NCI-H1092 (cell line): Measurements from ENCODE around the gene SOD1.

Experiments
- DNase-seq: peaks from one replicate; lab custom pipeline; 2025; lab: John Stamatoyannopoulos, UW

SOD1 gene

DNA sequence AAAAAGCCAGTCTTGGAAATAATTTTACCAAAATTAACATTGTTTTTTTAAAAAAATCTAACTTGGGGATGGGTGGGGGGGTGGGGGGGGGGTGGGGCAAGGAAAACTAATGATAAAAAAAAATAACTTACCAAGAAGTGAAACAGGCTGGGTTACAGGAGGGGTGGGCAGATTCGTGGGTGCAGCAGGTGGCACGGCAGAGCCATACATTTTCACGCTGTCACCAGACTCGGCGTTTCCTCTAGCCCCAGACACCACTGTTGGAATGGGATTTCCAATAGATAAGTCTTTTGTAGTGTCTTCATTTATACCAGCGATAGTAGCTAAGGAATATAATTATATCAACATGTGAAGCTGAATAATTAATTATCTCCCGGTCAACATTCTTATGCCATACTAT lies 25.4 kb downstream of the SOD1 start:
- DNase-seq: no peak

DNA sequence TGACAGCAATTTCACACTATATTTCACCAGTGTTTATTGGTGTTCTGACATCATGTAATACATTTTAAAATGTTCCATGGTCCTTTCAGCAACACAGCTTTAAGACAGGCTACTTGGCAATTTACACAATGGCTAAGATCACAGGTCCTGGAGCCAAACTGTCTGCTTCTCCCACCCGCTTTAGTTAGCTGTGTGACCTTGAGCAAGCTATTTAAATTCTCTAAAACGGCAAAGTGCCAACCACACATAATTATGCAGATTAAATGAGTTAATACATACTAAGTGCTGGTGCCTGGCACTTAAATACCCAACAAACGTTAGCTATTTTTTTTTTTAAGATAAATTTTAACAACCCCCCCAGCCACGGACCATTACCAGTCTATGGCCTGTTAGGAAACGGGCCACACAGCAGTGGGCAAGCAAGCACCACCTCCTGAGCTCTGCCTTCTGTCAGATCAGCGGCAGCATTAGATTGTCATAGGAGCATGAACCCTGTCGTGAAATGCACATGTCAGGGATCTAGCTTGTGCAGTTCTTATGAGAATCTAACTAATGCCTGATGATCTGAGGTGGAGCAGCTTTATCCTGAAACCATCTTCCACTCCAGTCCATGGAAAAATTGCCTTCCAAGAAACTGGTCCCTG lies 26.9 kb downstream of the SOD1 start:
- DNase-seq: no peak

DNA sequence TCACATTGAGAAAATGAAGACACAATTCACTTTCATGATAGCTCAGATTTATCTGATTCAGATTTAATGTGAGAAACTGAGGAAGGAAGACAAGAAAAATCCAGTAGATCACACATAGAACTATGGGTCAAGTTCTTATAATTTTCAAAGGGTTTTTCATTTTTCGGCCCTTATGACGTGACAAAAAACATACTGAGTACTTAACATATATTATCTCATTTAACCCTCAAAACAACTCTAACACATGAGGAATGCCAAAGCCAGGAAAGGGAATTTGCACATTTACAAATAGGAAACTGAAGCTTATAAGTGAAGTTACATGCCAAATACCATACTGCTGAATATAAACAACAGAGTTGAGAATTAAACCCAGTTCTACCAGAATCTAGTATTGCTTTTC lies 27.6 kb downstream of the SOD1 start:
- no peak for DNase-seq

DNA sequence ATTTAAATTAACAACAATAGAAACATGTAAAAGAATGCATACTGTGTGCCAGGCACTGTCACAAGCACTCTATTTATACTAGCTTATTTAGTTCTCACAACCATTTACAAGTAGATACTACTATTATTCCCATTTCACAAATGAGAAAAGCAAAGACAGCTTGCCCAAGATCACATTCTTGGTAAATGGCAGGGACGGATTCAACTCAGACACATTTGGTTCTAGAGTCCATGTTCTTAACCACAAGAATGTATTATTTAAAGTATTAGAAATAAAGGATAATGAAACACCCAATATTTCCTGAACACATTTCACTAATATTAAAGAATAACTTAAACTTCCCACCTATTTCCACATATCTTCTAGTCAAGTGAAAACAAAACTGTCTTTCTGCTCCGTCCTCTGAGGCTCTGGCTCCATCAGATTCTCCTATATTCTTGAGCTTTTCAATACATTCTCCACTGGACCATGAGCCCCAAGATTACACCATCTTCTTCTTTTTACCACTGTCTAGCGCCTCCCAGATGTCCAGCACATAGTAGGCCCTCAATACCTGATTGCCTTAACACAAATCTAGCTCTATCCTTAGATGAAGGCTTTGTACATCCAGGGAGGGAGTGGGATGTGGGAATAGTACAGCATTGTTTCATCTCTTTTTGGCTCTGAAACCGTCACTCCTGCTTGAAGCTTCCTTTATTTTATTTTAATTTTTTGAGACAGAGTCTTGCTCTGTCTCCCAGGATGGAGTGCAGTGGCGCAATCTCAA lies 29.3 kb downstream of the SOD1 start:
- no peak for DNase-seq

DNA sequence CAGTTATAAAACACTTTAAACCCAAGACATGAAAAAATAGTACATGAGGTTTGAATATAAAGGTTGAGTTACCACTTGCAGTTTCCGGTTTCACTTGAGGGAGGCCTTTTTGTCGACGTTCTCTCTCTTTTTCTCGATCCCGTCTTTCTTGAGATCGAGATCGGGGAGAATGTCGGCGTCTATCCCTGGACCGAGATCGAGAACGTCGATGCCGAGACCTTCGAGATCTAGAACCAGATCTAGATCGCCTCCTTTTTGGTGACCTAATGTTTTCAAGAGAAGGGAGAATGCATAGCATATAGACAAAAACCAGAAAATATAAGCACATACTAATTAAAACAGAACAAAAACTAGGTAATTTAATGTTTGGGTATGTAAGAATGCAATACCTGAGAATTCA lies 33.7 kb downstream of the SOD1 start:
- DNase-seq: no peak

DNA sequence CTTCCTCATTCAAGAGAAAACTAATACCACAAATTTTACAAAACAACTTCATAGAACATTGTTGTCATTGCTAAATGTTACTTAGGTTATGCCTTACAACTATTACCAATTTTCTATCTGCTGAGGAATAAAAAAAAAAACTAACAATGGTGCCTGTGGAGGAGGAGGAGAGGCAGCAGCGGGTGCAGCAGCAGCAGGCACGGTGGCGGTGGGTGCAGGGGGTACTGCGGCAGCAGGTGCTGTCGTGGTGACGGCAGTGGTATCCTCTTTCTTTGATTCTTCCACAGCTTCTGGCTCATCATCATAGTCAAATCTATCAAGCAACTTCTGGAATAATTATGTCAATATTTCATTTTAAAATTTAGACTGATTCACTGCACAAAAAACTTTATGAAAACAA lies 36.9 kb downstream of the SOD1 start:
- no peak for DNase-seq

DNA sequence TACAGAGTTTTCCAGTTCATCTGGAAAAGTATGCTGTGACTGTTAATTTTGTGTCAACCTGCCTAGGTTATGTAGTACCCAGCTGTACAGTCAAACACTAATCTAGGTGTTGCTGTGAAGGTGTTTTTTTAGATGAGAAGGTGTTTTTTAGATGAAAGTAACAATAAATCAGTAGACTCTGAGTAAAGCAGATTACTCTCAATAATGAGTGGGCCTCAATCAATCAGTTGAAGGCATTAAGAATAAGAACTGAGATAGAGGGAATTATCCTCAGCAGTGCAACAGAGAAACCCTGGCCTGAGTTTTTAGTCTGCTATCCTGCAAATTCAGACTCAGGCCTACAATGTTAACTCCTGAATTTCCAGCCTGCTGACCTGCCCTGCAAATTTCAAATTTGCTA lies 39.0 kb downstream of the SOD1 start:
- no peak for DNase-seq

DNA sequence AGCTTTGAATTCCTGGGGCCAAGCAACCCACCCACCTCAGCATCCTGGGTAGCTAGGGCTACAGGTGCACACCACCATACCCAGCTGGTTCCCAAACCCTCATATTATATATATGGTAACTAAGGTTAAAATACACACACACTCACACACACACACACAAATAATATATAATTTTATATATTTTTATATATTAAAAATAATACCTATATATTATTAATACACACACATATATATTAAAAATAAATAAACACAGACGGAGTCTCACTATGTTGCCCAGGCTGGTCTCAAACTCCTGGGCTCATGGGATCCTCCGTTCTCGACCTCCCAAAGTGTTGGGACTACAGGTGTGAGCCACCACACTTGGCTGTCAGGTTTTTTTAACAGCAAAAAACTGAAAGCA lies 40.5 kb downstream of the SOD1 start:
- no peak for DNase-seq

DNA sequence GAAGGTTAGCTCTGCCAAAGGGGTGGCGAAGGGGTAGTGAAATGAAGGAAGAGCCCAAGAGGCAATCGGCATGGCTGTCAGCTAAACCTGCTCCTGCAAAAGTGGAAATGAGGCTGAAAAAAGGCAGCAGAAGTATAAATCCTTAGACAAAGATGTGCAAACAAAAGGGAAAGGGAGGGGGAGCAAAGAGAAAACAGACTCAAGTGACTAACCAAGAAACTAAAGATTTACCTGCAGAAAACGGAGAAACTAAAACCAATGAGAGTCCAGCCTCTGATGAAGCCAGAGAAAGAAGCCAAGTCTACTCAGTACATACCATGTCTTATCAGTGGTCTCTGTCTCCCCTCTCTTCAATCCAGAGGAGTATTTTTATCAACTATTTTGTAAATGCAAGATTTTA lies 47.1 kb downstream of the SOD1 start:
- no peak for DNase-seq

DNA sequence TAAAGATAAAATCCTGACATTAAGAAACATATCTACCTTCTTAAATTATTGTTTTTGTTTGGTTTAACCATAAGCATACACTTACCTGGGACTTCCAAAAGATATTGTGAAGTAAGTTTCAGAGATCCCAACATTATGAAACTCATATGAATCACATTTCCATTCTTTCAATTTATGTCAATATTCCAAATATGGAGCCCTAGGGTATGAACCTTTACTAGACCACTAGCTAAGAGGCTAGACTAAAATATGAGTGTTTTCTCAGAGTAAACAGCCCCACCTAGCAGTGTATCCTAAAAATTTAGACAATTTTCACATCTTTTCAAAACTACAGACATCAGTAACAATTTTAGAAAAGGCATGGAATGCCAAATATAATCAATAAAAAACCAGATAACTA lies 48.0 kb downstream of the SOD1 start:
- no peak for DNase-seq

DNA sequence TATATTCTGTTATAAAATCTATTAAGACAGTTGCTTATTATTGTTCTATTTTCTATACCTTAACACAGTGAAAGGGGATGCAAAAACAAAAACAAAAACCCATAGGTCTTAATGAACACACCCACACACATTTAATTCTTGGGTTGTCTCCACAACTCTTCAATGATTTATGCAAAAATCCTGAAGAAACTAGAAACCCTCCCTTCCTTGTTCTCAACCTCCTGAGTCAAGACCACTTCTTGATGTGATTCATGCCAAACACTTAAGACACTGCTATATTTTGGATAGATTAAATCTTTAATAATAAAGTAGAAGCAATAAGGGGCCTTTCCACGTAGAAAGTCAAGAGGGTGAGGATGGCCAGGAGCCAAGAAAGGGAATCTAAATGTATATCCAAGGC lies 49.0 kb downstream of the SOD1 start:
- DNase-seq: no peak

DNA sequence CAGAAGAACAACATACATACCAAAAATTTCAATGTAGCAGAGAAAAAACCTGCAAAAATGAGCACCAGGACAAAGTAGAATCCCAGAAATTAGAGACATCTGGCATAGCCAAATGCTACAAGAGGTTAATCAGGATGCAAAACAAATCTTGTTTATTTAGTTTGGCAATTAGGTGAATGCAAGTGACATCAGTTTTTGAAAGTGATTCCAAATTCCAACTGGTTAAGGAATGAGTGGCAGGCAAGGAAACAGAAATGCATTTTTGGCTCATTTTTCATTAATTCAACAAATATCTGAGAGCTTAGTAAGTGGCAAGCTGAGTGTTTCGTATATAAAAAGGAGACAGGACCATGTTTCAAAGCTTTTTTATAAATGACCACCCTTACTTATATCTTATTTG lies 51.1 kb downstream of the SOD1 start:
- no peak for DNase-seq

DNA sequence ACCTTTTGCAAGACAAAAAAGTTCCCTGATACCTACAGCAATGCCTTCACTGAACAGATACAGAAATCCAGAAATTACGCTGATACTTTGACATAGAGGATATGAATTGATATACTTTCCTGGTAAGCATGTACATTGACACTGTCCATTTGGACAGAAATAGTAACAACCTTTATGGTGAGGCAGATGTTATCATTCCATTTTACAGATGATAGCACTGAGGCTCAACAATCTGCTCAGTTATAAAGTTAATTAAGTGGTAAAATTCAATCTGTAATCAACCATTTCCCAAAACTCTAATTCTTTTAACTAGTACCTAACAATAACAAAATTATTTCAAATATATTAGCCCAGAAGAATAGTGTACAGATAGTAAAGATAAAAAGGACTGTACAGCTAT lies 51.8 kb downstream of the SOD1 start:
- no peak for DNase-seq

DNA sequence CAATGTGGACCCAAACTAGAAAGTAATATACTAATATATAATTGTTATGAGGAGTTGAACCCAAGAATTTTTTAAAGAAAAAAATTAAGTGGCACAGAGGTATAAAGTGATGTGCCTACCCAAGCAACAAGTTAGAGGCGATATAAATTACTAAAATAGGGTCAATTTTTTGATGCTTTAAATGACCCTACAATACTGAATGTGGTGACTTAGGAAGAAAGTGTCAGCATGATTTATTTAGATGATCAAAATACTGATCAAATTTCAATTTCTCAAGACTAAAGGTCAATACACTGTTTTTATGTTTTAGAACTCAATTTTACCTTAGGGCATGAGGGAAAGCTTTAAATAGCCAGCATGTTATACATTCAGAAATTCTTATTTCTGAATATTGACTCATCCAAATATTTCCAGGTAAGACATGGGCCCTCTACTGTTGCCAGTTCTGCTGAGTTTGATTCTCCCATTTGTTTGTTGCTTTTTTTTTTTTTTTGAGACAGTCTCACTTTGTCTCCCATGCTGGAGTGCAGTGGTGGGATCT lies 52.3 kb downstream of the SOD1 start:
- no peak for DNase-seq

DNA sequence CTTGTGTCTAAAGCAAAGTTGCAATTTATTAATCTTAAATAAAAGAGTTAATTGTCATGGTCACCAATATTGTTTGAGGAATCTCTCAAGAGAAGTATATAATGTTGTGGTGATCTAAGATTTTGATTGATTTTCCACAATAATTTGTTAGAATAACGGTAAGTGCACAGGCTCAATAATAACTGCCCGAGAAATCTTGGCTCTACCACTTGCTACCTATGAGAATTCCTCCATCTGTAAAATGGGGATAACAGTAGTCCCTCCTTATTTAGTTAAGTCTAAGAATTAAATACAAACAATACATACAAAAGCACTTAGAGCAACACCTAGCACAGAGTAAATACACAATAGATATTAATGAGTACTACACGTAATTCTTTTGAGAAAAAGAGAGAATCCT lies 53.6 kb downstream of the SOD1 start:
- no peak for DNase-seq

DNA sequence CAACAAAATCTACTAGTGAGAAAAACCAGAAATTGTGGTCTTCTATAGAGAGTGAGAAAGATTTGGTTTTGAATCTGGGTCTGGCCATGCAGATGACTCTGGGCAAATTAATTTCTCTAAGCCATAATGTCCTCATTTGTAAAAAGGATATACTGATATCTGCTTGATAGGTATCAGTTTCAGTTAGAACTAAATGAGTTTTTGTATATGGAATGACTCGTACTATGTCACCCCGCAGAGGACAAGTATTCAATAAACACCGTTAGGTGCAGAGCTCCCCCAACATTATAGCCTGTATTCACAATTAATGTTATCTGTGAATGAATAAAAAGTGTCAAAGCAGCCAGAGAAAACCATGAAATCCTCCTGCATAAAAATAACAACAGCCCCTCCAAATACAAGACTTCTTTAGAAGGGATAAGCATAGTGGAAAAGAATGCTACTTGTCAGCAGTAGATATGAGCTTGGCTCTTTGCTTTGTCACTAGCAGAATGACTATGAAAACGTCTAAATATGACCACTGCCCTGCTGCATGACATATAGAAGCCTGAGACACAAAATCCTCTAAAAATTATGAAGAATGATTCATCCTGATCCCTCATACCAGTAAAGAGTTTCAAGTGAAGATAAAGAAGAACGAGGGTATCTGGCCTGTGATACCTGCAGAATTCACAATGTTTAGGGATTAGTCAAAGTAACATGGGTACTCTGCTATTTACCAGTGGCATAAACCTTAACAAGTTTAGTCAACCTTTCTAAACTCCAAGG lies 54.7 kb downstream of the SOD1 start:
- no peak for DNase-seq

DNA sequence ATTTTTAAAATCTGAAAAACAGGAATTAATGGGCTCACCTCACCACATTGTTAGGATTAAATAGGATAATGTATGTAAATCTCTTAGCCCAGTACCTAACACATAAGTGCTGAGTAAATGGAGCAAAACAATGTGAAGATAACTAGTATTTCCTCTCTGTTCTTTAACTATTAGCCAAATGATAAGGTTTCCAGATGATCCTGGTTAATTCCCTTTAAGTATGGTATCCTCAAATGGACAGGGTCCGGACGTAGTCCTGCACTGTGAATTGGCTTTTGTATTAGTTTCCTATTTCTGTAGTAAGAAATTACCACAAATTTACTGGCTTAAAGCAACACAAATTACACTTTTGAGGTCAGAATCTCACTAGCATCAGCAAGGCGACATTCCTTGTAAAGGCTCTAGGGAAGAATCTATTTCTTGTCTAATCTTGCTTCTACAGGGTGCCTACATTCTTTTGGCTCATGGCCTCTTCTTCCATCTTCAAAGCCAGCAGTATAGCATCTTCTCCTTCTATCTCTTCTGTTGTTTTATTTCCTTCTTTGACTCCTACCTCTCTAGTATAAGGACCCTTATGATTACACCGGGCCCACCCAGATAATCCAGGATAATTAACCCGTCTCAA lies 55.4 kb downstream of the SOD1 start:
- no peak for DNase-seq

DNA sequence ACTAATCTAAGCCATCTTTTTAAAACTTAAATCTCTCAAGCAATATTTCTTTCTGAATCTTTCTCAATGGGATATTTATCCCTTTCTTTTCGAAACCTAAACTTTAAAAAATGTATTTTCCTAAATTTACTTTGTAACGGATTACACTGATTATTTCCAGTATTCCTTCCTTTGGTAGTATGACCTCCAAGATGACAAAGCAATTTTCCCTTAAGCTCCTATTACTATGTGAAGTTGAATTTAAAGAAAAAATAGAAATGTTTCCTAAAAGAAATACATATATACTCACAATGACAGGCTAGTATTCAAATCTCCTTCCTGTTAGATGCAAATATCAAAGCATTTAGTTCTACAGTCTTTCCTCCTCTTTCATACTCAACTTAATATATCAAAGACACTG lies 56.6 kb downstream of the SOD1 start:
- DNase-seq: no peak
